ENCODE data around the gene TMEM212. TPM values are rescaled to one million over a fixed set of nuclear protein-coding genes. Genes with fewer than 3 reads are reported as not detected.
"Not testable (repeated sequence)": the region's sequence is repeated elsewhere in the genome, so short reads cannot be mapped to it uniquely, and the experiment has no call there.

Gene TMEM212
- total and polyA plus RNA-seq, 2 donors: not detected

DNA sequence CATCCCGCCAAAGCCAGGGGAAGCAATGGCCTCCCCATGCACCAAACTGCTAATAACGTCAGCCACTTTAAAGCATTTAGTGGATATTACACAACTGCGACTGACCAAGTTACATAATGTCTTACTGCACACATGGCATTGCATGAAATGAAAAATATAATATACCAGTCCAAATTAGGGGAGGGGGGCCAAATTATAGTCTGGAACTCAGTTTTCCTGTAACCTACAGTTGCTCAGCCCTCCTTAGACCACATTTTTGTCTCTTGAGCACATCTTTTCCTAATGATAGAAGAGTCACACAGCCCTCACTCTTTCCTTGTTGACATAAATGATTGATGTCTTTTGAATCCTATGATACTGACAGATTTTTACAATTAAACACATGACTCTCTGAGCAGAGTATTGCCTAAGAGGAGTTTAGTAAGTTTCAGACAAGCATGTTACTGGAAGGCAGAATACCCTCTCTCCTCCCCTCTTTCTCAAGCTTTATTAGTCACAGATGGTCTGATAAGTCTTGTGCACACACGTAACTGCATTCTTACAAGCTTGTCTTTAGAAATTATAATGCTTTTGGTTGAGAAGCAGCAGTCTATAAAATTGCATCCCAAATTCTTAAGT lies 31.7 kb upstream of the TMEM212 start:
- Histone ChIP-seq H3K27ac (ENCODE audit: low read depth in 1 of 2, low read length in 1 of 2) (no peak overlapping the region), H3K4me1 (ENCODE audit: control insufficient read depth in 2 of 2, insufficient read depth in 2 of 2, low read length in 2 of 2) (peaks cover 0 to 18% of the 10 kb centered on the region in 2 donors), H3K27me3 (ENCODE audit: control insufficient read depth in 2 of 2, insufficient read depth in 1 of 2, low read length in 1 of 2) (peaks cover 0 to 20% of the 10 kb centered on the region in 2 donors), H3K4me3 (ENCODE audit: low read length in 2 of 2) (no peak overlapping the region), H3K36me3 (ENCODE audit: control insufficient read depth in 2 of 2, insufficient read depth in 2 of 2, low read length in 1 of 2) (no peaks in the 10 kb centered on the region), H3K9me3 (ENCODE audit: control insufficient read depth in 2 of 2, insufficient read depth in 1 of 2, low read length in 1 of 2) (no peaks in the 10 kb centered on the region)
- no peak for DNase-seq (ENCODE audit: low read depth in 6 of 9, low spot score in 9 of 9)
- 92% methylated on average over 4 of the region's 4 CpGs for WGBS

DNA sequence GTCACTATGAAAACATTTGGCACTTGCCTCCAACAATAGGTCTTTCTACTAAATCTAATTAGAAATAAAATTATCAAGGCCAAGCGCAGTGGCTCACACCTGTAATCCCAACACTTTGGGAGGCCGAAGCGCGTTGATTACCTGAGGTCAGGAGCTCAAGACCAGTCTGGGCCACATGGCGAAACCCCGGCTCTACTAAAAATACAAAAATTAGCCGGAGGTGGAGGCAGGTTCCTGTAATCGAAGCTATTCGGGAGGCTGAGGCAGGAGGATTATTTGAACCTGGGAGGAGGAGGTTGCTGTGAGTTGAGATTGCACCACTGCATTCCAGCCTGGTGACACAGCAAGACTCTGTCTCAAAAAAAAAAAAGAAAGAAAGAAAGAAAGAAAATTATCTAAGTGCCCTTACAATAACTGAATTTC lies 31.2 kb upstream of the TMEM212 start:
- no peak for DNase-seq (ENCODE audit: low read depth in 6 of 9, low spot score in 9 of 9)
- Histone ChIP-seq H3K36me3 (ENCODE audit: control insufficient read depth in 2 of 2, insufficient read depth in 2 of 2, low read length in 1 of 2) (no peaks in the 10 kb centered on the region), H3K27ac (ENCODE audit: low read depth in 1 of 2, low read length in 1 of 2) (no peak overlapping the region), H3K9me3 (ENCODE audit: control insufficient read depth in 2 of 2, insufficient read depth in 1 of 2, low read length in 1 of 2) (no peaks in the 10 kb centered on the region), H3K4me1 (ENCODE audit: control insufficient read depth in 2 of 2, insufficient read depth in 2 of 2, low read length in 2 of 2) (peaks cover 0 to 18% of the 10 kb centered on the region in 2 donors), H3K27me3 (ENCODE audit: control insufficient read depth in 2 of 2, insufficient read depth in 1 of 2, low read length in 1 of 2) (peaks cover 0 to 20% of the 10 kb centered on the region in 2 donors), H3K4me3 (ENCODE audit: low read length in 2 of 2) (no peak overlapping the region)
- 97% methylated on average over 9 of the region's 9 CpGs for WGBS

DNA sequence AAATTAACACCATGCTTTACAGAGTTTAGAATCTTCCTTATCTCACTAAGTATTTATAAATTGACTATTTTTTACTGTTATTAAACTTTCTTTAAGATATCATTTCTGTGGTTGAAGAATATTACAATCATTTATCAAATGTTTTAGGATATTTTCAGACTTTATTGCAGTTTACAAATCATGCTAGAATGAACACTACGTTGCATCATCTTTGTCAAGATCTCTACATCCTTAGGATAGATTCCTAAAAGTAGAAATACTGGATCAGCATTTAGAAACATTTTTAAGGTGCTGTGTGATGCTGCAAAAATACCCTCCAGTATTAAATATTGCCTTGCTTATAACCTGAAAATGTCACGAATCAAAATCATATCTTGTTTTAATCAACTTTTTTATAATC lies 30.3 kb upstream of the TMEM212 start:
- no peaks in the 10 kb centered on the region for H3K9me3 ChIP-seq (ENCODE audit: control insufficient read depth in 2 of 2, insufficient read depth in 1 of 2, low read length in 1 of 2)
- peaks cover 0 to 20% of the 10 kb centered on the region in 2 donors for H3K27me3 ChIP-seq (ENCODE audit: control insufficient read depth in 2 of 2, insufficient read depth in 1 of 2, low read length in 1 of 2)
- WGBS: 97% methylated on average over 2 of the region's 2 CpGs
- H3K4me3 ChIP-seq (ENCODE audit: low read length in 2 of 2): no peak overlapping the region
- no peak for DNase-seq (ENCODE audit: low read depth in 6 of 9, low spot score in 9 of 9)
- peaks cover 0 to 18% of the 10 kb centered on the region in 2 donors for H3K4me1 ChIP-seq (ENCODE audit: control insufficient read depth in 2 of 2, insufficient read depth in 2 of 2, low read length in 2 of 2)
- no peaks in the 10 kb centered on the region for H3K36me3 ChIP-seq (ENCODE audit: control insufficient read depth in 2 of 2, insufficient read depth in 2 of 2, low read length in 1 of 2)
- no peak overlapping the region for H3K27ac ChIP-seq (ENCODE audit: low read depth in 1 of 2, low read length in 1 of 2)

DNA sequence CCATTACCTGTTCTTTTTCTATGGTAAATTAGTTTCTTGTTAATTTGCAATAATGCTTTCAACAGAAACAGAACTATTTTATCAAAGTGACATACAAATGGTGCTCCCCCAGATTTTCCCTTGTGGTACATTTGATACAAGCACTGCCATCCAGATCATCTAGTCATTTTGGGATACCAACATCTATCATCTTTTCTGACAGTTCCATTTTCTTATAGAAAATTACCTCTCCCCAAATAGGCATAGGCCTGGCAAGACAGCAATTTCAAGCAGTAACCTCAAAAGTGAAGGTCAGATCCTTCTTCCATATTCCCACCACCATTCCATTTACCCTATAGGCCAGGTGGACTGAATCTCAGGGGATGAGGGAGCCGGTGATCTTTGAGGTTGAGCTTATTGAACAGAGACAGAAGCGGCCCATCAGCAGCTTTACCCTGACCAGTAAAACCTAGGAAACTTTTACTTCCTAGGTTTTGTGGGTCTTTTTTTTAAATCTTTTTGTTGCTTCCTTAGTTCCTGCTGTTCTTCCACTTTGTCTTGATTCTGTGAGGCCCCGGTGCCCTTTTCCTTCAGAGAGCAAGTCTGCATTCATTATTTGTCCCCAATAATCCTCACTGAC lies 29.8 kb upstream of the TMEM212 start:
- Histone ChIP-seq H3K27me3 (ENCODE audit: control insufficient read depth in 2 of 2, insufficient read depth in 1 of 2, low read length in 1 of 2) (peaks cover 0 to 20% of the 10 kb centered on the region in 2 donors), H3K4me1 (ENCODE audit: control insufficient read depth in 2 of 2, insufficient read depth in 2 of 2, low read length in 2 of 2) (peaks cover 0 to 18% of the 10 kb centered on the region in 2 donors), H3K9me3 (ENCODE audit: control insufficient read depth in 2 of 2, insufficient read depth in 1 of 2, low read length in 1 of 2) (no peaks in the 10 kb centered on the region), H3K27ac (ENCODE audit: low read depth in 1 of 2, low read length in 1 of 2) (peak overlapping the region in 1 of 2 donors; percentile 49), H3K4me3 (ENCODE audit: low read length in 2 of 2) (no peak overlapping the region), H3K36me3 (ENCODE audit: control insufficient read depth in 2 of 2, insufficient read depth in 2 of 2, low read length in 1 of 2) (no peaks in the 10 kb centered on the region)
- no peak for DNase-seq (ENCODE audit: low read depth in 6 of 9, low spot score in 9 of 9)
- 96% methylated on average over 3 of the region's 3 CpGs for WGBS

DNA sequence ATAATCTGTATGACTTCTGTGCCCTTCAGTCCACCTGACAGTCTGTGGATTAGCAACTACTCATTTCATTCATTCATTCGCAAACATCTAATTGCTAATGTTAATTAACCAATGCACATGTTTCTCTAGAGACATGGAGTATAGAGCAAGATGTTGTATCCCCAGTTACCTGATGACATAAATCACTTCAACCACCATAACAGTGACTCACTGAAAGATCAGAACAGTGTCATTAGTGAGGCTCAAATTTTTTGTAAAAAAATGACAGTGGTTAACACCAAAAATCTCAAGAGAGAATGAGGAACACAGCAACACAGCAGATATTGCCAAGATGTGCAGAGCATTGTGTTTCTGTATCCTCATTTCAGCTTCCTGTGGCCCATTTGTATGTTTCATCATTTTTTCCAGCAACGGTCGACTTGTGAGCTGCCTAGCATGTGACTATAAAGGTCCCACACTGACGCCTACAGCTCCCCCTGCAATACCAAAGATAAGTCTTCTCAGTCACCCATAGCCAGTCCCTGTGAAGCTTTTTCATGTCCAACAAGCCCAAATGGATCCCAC lies 29.2 kb upstream of the TMEM212 start:
- Histone ChIP-seq H3K36me3 (ENCODE audit: control insufficient read depth in 2 of 2, insufficient read depth in 2 of 2, low read length in 1 of 2) (no peaks in the 10 kb centered on the region), H3K4me3 (ENCODE audit: low read length in 2 of 2) (no peak overlapping the region), H3K9me3 (ENCODE audit: control insufficient read depth in 2 of 2, insufficient read depth in 1 of 2, low read length in 1 of 2) (no peaks in the 10 kb centered on the region), H3K27me3 (ENCODE audit: control insufficient read depth in 2 of 2, insufficient read depth in 1 of 2, low read length in 1 of 2) (peaks cover 0 to 20% of the 10 kb centered on the region in 2 donors), H3K27ac (ENCODE audit: low read depth in 1 of 2, low read length in 1 of 2) (peak overlapping the region in 1 of 2 donors; percentile 49), H3K4me1 (ENCODE audit: control insufficient read depth in 2 of 2, insufficient read depth in 2 of 2, low read length in 2 of 2) (peaks cover 0 to 18% of the 10 kb centered on the region in 2 donors)
- peak in 2 of 9 donors; percentile 27 to 50 for DNase-seq (ENCODE audit: low read depth in 6 of 9, low spot score in 9 of 9)
- 72% methylated on average over 4 of the region's 4 CpGs for WGBS

DNA sequence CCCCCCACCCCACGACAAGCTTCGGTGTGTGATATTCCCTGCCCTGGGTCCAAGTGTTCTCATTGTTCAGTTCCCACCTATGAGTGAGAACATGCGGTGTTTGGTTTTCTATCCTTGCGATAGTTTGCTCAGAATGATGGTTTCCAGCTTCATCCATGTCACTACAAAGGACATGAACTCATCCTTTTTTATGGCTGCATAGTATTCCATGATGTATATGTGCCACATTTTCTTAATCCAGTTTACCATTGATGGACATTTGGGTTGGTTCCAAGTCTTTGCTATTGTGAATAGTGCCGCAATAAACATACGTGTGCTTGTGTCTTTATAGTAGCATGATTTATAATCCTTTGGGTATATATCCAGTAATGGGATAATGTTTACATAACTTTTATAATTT lies 28.5 kb upstream of the TMEM212 start:
- H3K27me3 ChIP-seq (ENCODE audit: control insufficient read depth in 2 of 2, insufficient read depth in 1 of 2, low read length in 1 of 2): peaks cover 0 to 15% of the 10 kb centered on the region in 2 donors
- not testable (repeated sequence) for H3K9me3 ChIP-seq (ENCODE audit: control insufficient read depth in 2 of 2, insufficient read depth in 1 of 2, low read length in 1 of 2); H3K4me3 ChIP-seq (ENCODE audit: low read length in 2 of 2); H3K27ac ChIP-seq (ENCODE audit: low read depth in 1 of 2, low read length in 1 of 2); H3K36me3 ChIP-seq (ENCODE audit: control insufficient read depth in 2 of 2, insufficient read depth in 2 of 2, low read length in 1 of 2); DNase-seq (ENCODE audit: low read depth in 6 of 9, low spot score in 9 of 9)
- peaks cover 0 to 14% of the 10 kb centered on the region in 2 donors for H3K4me1 ChIP-seq (ENCODE audit: control insufficient read depth in 2 of 2, insufficient read depth in 2 of 2, low read length in 2 of 2)
- WGBS: 97% methylated on average over 6 of the region's 6 CpGs

DNA sequence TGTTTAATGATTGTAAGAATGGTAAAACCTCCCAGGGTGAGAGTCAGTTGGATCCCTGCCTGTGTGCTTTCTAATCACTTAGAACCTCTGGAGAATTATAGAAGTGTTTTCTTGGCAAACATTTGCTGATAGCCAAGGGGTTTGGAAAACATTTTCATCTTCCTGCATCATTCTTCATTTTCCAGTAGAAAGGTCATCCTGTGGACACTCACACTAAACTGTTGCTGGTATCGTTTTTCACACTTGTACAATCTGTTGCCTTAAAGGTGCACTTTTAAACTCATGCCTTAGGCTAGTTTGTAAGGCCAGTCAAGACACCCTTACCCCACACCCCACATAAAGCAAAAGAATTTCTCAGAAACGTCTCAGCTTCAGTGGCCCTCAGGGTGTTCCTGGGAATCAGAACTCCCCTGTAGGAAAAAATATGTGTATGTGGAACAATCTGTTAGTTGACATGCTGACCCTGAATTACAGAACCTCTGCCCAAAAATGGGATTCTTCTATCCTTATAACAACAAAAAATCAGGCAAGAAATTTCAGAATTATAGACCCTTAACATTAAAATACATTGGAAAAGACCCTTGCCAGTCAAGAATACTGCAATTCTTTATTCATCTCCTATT lies 27.1 kb upstream of the TMEM212 start:
- DNase-seq (ENCODE audit: low read depth in 6 of 9, low spot score in 9 of 9): no peak
- no peak overlapping the region for H3K4me3 ChIP-seq (ENCODE audit: low read length in 2 of 2)
- peaks cover 0 to 1% of the 10 kb centered on the region in 2 donors for H3K27me3 ChIP-seq (ENCODE audit: control insufficient read depth in 2 of 2, insufficient read depth in 1 of 2, low read length in 1 of 2)
- H3K27ac ChIP-seq (ENCODE audit: low read depth in 1 of 2, low read length in 1 of 2): no peak overlapping the region
- peaks cover 0 to 4% of the 10 kb centered on the region in 2 donors for H3K4me1 ChIP-seq (ENCODE audit: control insufficient read depth in 2 of 2, insufficient read depth in 2 of 2, low read length in 2 of 2)
- no peaks in the 10 kb centered on the region for H3K9me3 ChIP-seq (ENCODE audit: control insufficient read depth in 2 of 2, insufficient read depth in 1 of 2, low read length in 1 of 2)
- no peaks in the 10 kb centered on the region for H3K36me3 ChIP-seq (ENCODE audit: control insufficient read depth in 2 of 2, insufficient read depth in 2 of 2, low read length in 1 of 2)
- WGBS: 95% methylated on average over 2 of the region's 2 CpGs

DNA sequence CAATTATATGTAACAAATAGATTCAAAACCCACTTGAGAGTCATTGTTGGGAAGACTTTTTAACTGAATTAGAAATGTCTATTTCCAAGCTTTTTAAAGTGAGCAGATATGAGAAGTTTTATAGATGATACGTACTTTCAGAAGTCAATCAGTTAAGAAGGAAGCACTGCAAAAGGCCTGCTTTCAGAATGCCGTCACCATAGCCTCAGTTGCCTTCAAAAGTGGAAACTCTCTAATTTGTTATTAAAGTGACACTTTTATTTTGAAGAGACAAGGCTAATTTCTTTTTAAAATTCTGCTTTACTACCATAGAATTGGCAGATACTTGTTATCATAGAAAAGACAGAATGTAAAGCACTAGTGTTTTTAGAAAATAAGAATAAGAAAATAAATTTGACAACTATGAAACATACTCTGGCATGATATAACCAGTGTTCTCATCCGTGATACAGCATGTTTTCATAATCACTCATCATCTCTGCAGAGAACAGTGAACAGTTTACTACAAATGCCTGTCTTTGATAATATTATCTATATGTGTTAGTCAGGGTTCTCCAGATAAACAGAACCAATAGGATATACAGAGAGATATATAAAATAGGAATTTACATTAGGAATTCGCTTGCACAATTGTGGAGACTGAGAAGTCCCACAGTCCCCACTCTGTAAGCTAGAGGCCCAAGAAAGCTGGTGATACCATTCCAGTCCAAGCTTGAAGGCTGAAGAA lies 25.9 kb upstream of the TMEM212 start:
- WGBS: 95% methylated on average over 4 of the region's 4 CpGs
- H3K27ac ChIP-seq (ENCODE audit: low read depth in 1 of 2, low read length in 1 of 2): no peak overlapping the region
- no peaks in the 10 kb centered on the region for H3K36me3 ChIP-seq (ENCODE audit: control insufficient read depth in 2 of 2, insufficient read depth in 2 of 2, low read length in 1 of 2)
- no peak for DNase-seq (ENCODE audit: low read depth in 6 of 9, low spot score in 9 of 9)
- H3K27me3 ChIP-seq (ENCODE audit: control insufficient read depth in 2 of 2, insufficient read depth in 1 of 2, low read length in 1 of 2): no peaks in the 10 kb centered on the region
- no peak overlapping the region for H3K4me3 ChIP-seq (ENCODE audit: low read length in 2 of 2)
- H3K4me1 ChIP-seq (ENCODE audit: control insufficient read depth in 2 of 2, insufficient read depth in 2 of 2, low read length in 2 of 2): peaks cover 0 to 4% of the 10 kb centered on the region in 2 donors
- no peaks in the 10 kb centered on the region for H3K9me3 ChIP-seq (ENCODE audit: control insufficient read depth in 2 of 2, insufficient read depth in 1 of 2, low read length in 1 of 2)
